Tibial nerve (tissue), 4 donors: ENCODE measurements around the gene ABHD12. TPM values are rescaled to one million over a fixed set of nuclear protein-coding genes. Genes with fewer than 3 reads are reported as not detected.
A peak's percentile ranks its signal among the peaks of the same experiment; 100 is the strongest.

Experiments used
- DNase-seq, 2 donors: peaks; one replicate each; pipeline ENCODE4 v3.0.0-alpha.2; 2019; ENCODE audit warnings: low spot score in 2 of 2
- H3K27ac ChIP-seq, 4 donors: fragments of 200-600 bp; sonication (generic) in 3 of 4; one replicate each; pipeline ENCODE4 v1.5.1; 2017 to 2019; ENCODE audit warnings: mild to moderate bottlenecking in 1 of 4
- H3K27me3 ChIP-seq, 2 donors: fragments of 200-600 bp; sonication (generic) in 1 of 2; one replicate each; pipeline versions ENCODE4 v1.5.1 to v1.6.0; 2017 to 2019
- H3K36me3 ChIP-seq, 3 donors: fragments of 200-600 bp; sonication (generic); one replicate each; pipeline ENCODE4 v1.5.1; 2018 to 2019
- H3K4me1 ChIP-seq, 4 donors: fragments of 200-600 bp; sonication (generic) in 3 of 4; one replicate each; pipeline ENCODE4 v1.5.1; 2017 to 2019
- H3K4me3 ChIP-seq, 4 donors: fragments of 200-600 bp; sonication (generic) in 3 of 4; one replicate each; pipeline ENCODE4 v1.5.1; 2017 to 2019; ENCODE audit warnings: mild to moderate bottlenecking in 1 of 4, moderate library complexity in 1 of 4
- H3K9me3 ChIP-seq, 4 donors: fragments of 200-600 bp; sonication (generic) in 3 of 4; one replicate each; pipeline ENCODE4 v1.5.1; 2017 to 2019
- EP300 ChIP-seq, 2 donors: sonication (generic); formaldehyde crosslinking; IDR thresholded peaks; one replicate each; pipeline ENCODE4 v1.6.1; 2017; ENCODE audit warnings: antibody characterized with exemption in 2 of 2, mild to moderate bottlenecking in 1 of 2
- POLR2A ChIP-seq, 2 donors: fragments of 450-650 bp; IDR thresholded peaks; one replicate each; pipeline ENCODE4 v1.6.1; 2017; ENCODE audit warnings: antibody characterized with exemption in 2 of 2, mild to moderate bottlenecking in 2 of 2, moderate library complexity in 2 of 2
- WGBS, 2 donors: methylation state at CpG; one replicate each; pipeline ENCODE4 v1.1.5; 2018; 5-methylcytosine and 5-hydroxymethylcytosine counted together
- total RNA-seq, 4 donors: library from RNA; depleted of rRNA; stranded (reverse); fragments of >200 nt; gene quantifications; one replicate each; pipeline ENCODE4 v1.1.0, GENCODE V29; 2016
- TF ChIP-seq, protein P1 (sequence below), 5 experiments: fragments of 200-600 bp in 3 of 5; fragments of 450-650 bp in 2 of 5; sonication (generic) in 3 of 5; IDR thresholded peaks; one replicate each; pipeline ENCODE4 v1.5.1; 2016 to 2019; ENCODE audit warnings: antibody characterized with exemption in 5 of 5, mild to moderate bottlenecking in 3 of 5, moderate library complexity in 2 of 5

Gene ABHD12
- total RNA-seq, 4 donors from 2014 or later = 67.2 to 116 (median 105) TPM

DNA sequence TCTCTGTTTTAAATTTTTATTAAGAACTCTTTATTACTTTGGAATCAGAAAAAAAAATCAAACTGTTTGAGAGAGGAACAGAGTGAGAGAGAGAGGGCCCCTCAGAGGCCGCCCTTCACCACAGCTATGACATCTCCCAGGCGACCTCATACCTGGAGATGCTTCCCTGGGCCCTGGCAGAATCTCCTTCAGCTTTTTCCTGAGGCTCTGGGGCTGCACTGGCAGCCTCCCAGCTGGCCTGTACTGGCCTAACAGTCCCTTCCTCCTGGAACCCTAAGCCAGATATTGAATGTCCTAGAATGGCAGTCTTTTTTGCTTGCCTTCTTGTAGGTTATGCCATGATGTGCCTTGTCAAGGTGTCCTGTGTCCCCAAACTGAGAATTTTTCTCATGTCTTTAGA is 13.7 kb downstream of the ABHD12 start:
- peak overlapping the region; percentile 46 to 95 (median 81) for H3K27ac ChIP-seq
- WGBS, 2 donors = 65 to 70% methylated on average over 2 of the region's 2 CpGs
- TF ChIP-seq, protein P1, sequence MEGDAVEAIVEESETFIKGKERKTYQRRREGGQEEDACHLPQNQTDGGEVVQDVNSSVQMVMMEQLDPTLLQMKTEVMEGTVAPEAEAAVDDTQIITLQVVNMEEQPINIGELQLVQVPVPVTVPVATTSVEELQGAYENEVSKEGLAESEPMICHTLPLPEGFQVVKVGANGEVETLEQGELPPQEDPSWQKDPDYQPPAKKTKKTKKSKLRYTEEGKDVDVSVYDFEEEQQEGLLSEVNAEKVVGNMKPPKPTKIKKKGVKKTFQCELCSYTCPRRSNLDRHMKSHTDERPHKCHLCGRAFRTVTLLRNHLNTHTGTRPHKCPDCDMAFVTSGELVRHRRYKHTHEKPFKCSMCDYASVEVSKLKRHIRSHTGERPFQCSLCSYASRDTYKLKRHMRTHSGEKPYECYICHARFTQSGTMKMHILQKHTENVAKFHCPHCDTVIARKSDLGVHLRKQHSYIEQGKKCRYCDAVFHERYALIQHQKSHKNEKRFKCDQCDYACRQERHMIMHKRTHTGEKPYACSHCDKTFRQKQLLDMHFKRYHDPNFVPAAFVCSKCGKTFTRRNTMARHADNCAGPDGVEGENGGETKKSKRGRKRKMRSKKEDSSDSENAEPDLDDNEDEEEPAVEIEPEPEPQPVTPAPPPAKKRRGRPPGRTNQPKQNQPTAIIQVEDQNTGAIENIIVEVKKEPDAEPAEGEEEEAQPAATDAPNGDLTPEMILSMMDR (IDR thresholded peaks at IDR 0.05) = no peak
- TF ChIP-seq POLR2A (IDR thresholded peaks at IDR 0.05) (no peak), EP300 (IDR thresholded peaks at IDR 0.05) (no peak)

DNA sequence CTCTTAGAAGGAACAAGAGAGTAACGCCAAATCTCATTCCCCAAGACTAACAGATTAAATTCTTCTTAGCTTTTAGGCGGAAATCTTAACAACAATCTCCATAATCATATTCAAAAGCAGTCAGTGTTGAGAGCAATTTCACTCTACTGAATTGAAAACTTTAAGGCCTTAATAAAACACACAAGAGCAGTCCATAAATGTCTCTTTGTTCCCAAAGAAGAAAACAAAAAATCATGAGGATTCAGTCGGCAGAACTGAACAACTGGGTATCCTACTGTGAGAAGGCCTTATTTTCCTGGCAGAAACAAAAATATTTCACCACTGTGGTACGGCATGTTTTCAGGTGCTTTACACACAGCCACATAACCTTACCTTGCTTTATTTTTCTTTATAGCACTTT is 14.4 kb downstream of the ABHD12 start:
- no peak for TF ChIP-seq EP300 (IDR thresholded peaks at IDR 0.05)
- no peak for TF ChIP-seq POLR2A (IDR thresholded peaks at IDR 0.05)
- TF ChIP-seq, protein P1 (IDR thresholded peaks at IDR 0.05) = no peak
- peaks cover 0 to 3% (median 0%) of the 10 kb centered on the region in 4 donors for H3K9me3 ChIP-seq
- peaks cover 0 to 47% (median 23%) of the 10 kb centered on the region in 4 donors for H3K4me1 ChIP-seq
- no peaks in the 10 kb centered on the region for H3K27me3 ChIP-seq
- H3K27ac ChIP-seq = peak overlapping the region; percentile 46 to 95 (median 81)
- H3K4me3 ChIP-seq = no peak overlapping the region
- no peak for DNase-seq
- WGBS, 2 donors = 46 to 51% methylated on average over 4 of the region's 4 CpGs
- no peaks in the 10 kb centered on the region for H3K36me3 ChIP-seq

More for the DNA sequence above, 13.7 kb downstream of the ABHD12 start:
- Histone ChIP-seq H3K9me3 (peaks cover 0 to 3% (median 0%) of the 10 kb centered on the region in 4 donors), H3K27me3 (no peaks in the 10 kb centered on the region), H3K36me3 (peaks cover 0 to under 1% (median 0%) of the 10 kb centered on the region in 3 donors), H3K4me3 (no peak overlapping the region), H3K4me1 (peaks cover 0 to 47% (median 21%) of the 10 kb centered on the region in 4 donors)
- DNase-seq = no peak

DNA sequence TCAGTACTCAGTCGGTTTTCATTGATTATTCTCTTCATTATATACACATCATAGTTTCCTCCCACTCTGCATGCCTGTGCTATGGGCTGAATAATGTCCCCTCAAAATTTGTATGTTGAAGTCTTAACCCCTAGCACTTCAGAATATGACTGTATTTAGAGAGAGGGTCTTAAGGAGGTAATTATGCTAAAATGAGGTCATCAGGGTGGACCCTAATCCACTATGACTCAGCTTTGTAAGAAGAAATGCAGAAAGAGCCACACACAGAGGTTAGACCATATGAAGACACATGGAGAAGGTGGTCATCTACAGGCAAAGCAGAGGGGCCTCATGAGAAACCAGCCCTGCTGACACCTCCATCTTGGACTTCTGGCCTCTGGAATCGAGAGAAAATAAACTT is 15.8 kb downstream of the ABHD12 start:
- H3K36me3 ChIP-seq = no peaks in the 10 kb centered on the region
- peak overlapping the region in 3 of 4 donors; percentile 75 to 95 (median 87) for H3K27ac ChIP-seq
- no peak for DNase-seq
- 74 to 83% methylated on average over 2 of the region's 2 CpGs for WGBS, 2 donors
- TF ChIP-seq, protein P1 (IDR thresholded peaks at IDR 0.05) = no peak
- TF ChIP-seq EP300 (IDR thresholded peaks at IDR 0.05) (no peak), POLR2A (IDR thresholded peaks at IDR 0.05) (no peak)
- H3K4me3 ChIP-seq = no peak overlapping the region
- no peaks in the 10 kb centered on the region for H3K27me3 ChIP-seq
- H3K9me3 ChIP-seq = peaks cover 0 to 3% (median 0%) of the 10 kb centered on the region in 4 donors
- peaks cover 0 to 47% (median 27%) of the 10 kb centered on the region in 4 donors for H3K4me1 ChIP-seq

DNA sequence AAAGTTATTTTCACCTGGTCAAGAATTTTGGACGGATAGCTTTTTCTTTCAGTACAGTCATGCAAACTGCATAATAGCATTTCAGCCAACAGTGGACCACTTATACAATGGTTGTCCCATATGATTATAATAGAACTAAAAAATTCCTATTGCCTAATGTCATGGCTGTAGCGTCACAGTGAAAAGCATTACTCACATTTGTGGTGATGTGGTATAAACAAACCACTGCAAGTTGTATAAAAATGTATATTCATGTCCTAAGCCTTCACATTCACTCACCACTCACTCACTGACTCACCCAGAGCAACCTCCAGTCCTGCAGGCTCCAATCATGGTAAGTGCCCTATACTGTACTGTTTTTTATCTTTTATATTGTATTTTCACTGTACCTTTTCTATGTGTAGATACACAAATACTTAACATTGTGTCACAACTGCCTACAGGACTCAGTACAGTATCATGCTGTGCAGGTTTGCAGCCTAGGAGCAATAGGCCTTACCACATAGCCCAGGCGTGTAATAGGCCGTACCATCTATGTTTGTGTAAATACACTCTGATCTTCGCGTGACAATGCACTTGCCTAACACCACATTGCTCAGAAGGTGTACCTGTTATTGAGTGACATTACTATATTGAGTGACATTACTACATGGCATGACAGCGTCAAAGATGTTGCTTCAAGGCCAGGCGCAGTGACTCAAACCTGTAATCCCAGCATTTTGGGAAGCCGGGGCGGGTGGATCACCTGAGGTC is 17.9 kb downstream of the ABHD12 start:
- Histone ChIP-seq H3K4me1 (peaks cover 0 to 39% (median 23%) of the 10 kb centered on the region in 4 donors), H3K4me3 (no peak overlapping the region), H3K9me3 (peaks cover 0 to 3% (median 0%) of the 10 kb centered on the region in 4 donors), H3K36me3 (peaks cover 0 to 3% (median 0%) of the 10 kb centered on the region in 3 donors), H3K27ac (peak overlapping the region in 1 of 4 donors; percentile 95), H3K27me3 (no peaks in the 10 kb centered on the region)
- no peak for DNase-seq
- WGBS, 2 donors = 89% methylated on average over 10 of the region's 10 CpGs
- no peak for TF ChIP-seq POLR2A (IDR thresholded peaks at IDR 0.05)

DNA sequence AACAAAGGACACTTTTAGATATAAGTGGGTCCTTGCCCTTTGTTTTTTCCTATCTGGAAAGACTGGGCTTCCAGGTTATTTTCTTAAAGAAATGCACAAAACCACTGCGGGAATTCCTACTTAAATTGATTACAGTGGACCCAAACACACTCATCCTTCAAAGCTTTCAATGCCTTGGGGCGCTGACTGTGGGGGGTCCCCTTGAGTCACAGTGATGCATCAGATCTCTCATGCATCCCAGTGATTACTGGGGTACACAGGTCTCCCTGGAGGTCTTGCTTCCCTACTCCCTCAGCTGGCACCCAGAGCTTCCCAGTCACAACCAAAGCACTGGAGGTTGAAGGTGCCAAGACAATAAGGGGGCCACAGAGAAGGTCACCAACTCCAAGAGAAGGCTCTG is 20.7 kb downstream of the ABHD12 start:
- Histone ChIP-seq H3K27me3 (no peaks in the 10 kb centered on the region), H3K4me1 (peaks cover 0 to 20% (median 9%) of the 10 kb centered on the region in 4 donors), H3K4me3 (no peak overlapping the region), H3K27ac (peak overlapping the region in 2 of 4 donors; percentile 73 to 95), H3K9me3 (peaks cover 0 to 3% (median 0%) of the 10 kb centered on the region in 4 donors), H3K36me3 (peaks cover 0 to 3% (median 0%) of the 10 kb centered on the region in 3 donors)
- no peak for DNase-seq
- 66 to 72% methylated on average over 2 of the region's 2 CpGs for WGBS, 2 donors
- TF ChIP-seq EP300 (IDR thresholded peaks at IDR 0.05) (no peak), POLR2A (IDR thresholded peaks at IDR 0.05) (no peak)
- TF ChIP-seq, protein P1 (IDR thresholded peaks at IDR 0.05) = no peak
